HCT116 (cell line): ENCODE measurements around the gene MAP3K20. TPM values are rescaled to one million over a fixed set of nuclear protein-coding genes. Genes with fewer than 3 reads are reported as not detected.

Experiments used
- ATAC-seq: fragments of 200-7000 bp; cut with Tn5 transposase; 2 replicates; pipeline ENCODE4 v1.9.1; 2020; ENCODE audit warnings: mild to moderate bottlenecking, moderate library complexity
- BruUV-seq: library from RNA; stranded (reverse); fragments of 400-500 nt; replicated peaks from 2 replicates; lab custom pipeline; 2021; lab: Mats Ljungman, UMichigan
- CTCF ChIA-PET: fragments of 300-600 bp; sonication (Branson Sonifier 250); formaldehyde crosslinking; loops from one replicate; lab custom pipeline; 2021; ENCODE audit warnings: antibody characterized with exemption; lab: Charles Lee
- POLR2A ChIA-PET: fragments of 300-600, 350-600 bp; sonication (Branson Sonifier 250); formaldehyde crosslinking; loops from one replicate; lab custom pipeline; 2021; ENCODE audit warnings: antibody characterized with exemption; lab: Charles Lee
- RAD21 ChIA-PET, 2 experiments: fragments of 300-600 bp; sonication (Branson Sonifier 250); formaldehyde crosslinking; loops; one replicate each; lab custom pipeline; 2023; ENCODE audit warnings: low total read pairs in 2 of 2; ENCODE audit not compliant: uncharacterized antibody in 2 of 2, unreplicated experiment in 2 of 2, low non-redundant PET in 1 of 2; lab: Charles Lee
- DNase-seq: peaks from one replicate; pipeline ENCODE4 v3.0.0-alpha.2; 2010; ENCODE audit warnings: low read depth, low spot score
- H2AFZ ChIP-seq: fragments of 200-600 bp; shearing (Covaris generic), sonication (generic); 2 replicates; pipeline ENCODE4 v1.6.1; 2017; ENCODE audit warnings: low read depth, mixed run types, mixed read lengths, antibody characterized with exemption, low read length; ENCODE audit not compliant: poor library complexity, severe bottlenecking
- H3K27ac ChIP-seq: 2 replicates; pipeline ENCODE4 v1.5.1; 2012; ENCODE audit warnings: low read depth, low read length
- H3K27me3 ChIP-seq: fragments of 200-600 bp; sonication (generic); 2 replicates; pipeline ENCODE4 v1.6.1; 2016; ENCODE audit warnings: mixed run types, low read length, mixed read lengths; ENCODE audit not compliant: insufficient read depth
- H3K36me3 ChIP-seq, 2 experiments: fragments of 200-500 bp in 1 of 2; fragments of 200-600 bp in 1 of 2; sonication (Bioruptor generic) in 1 of 2; sonication (generic) in 1 of 2; 2 replicates each; pipeline versions ENCODE4 v1.5.1 to v1.6.1; 2014 to 2016; ENCODE audit warnings: low read length in 2 of 2, inconsistent platforms in 1 of 2, mixed read lengths in 1 of 2, mixed run types in 1 of 2; ENCODE audit not compliant: insufficient read depth in 2 of 2, control insufficient read depth in 1 of 2
- H3K4me1 ChIP-seq, 2 experiments: fragments of 200-600 bp in 1 of 2; sonication (generic) in 1 of 2; 2 replicates each; pipeline versions ENCODE4 v1.5.1 to v1.6.1; 2012 to 2017; ENCODE audit warnings: low read length in 2 of 2, inconsistent platforms in 1 of 2, mild to moderate bottlenecking in 1 of 2, mixed read lengths in 1 of 2, mixed run types in 1 of 2, moderate library complexity in 1 of 2; ENCODE audit not compliant: insufficient read depth in 2 of 2, control insufficient read depth in 1 of 2
- H3K4me2 ChIP-seq: fragments of 200-600 bp; sonication (generic); 2 replicates; pipeline ENCODE4 v1.6.1; 2017; ENCODE audit warnings: mixed run types, low read length, mixed read lengths
- H3K4me3 ChIP-seq, 2 experiments: fragments of 200-600 bp in 1 of 2; sonication (generic) in 1 of 2; replicated peaks in 1 of 2; 2 replicates each; pipeline ENCODE4 v1.5.1; 2011 to 2016; ENCODE audit warnings: low read length in 2 of 2, control low read depth in 1 of 2, low read depth in 1 of 2, mild to moderate bottlenecking in 1 of 2, mixed read lengths in 1 of 2, mixed run types in 1 of 2
- H3K79me2 ChIP-seq: fragments of 200-600 bp; sonication (generic); 2 replicates; pipeline ENCODE4 v1.6.1; 2017; ENCODE audit warnings: mild to moderate bottlenecking, mixed run types, low read length, moderate library complexity, mixed read lengths; ENCODE audit not compliant: insufficient read depth
- H3K9ac ChIP-seq: fragments of 200-600 bp; sonication (generic); 2 replicates; pipeline ENCODE4 v1.6.1; 2016; ENCODE audit warnings: low read length, mixed read lengths
- H3K9me2 ChIP-seq: fragments of 200-600 bp; sonication (generic), shearing (Covaris generic); 2 replicates; pipeline ENCODE4 v1.6.1; 2017; ENCODE audit warnings: mixed run types, mild to moderate bottlenecking, moderate library complexity; ENCODE audit not compliant: insufficient read depth
- H3K9me3 ChIP-seq, 2 experiments: fragments of 200-500 bp in 1 of 2; fragments of 200-600 bp in 1 of 2; sonication (Bioruptor generic) in 1 of 2; sonication (generic) in 1 of 2; 2 replicates each; pipeline ENCODE4 v1.6.1; 2014 to 2017; ENCODE audit warnings: low read length in 2 of 2, mixed read lengths in 2 of 2, inconsistent platforms in 1 of 2, low read depth in 1 of 2, mild to moderate bottlenecking in 1 of 2, mixed run types in 1 of 2, moderate library complexity in 1 of 2; ENCODE audit not compliant: control insufficient read depth in 1 of 2, insufficient read depth in 1 of 2
- H4K20me1 ChIP-seq: fragments of 200-600 bp; sonication (generic), shearing (Covaris generic); 2 replicates; pipeline ENCODE4 v1.6.1; 2017; ENCODE audit warnings: mixed run types, mild to moderate bottlenecking, moderate library complexity; ENCODE audit not compliant: insufficient read depth
- ATF3 ChIP-seq: IDR thresholded peaks from 2 replicates; pipeline ENCODE4 v1.6.1; 2012
- CBX3 ChIP-seq: IDR thresholded peaks from 2 replicates; pipeline ENCODE4 v1.6.1; 2012; ENCODE audit warnings: low read depth
- CEBPB ChIP-seq: IDR thresholded peaks from 2 replicates; pipeline ENCODE4 v1.6.1; 2012; ENCODE audit warnings: low read depth
- EGR1 ChIP-seq: IDR thresholded peaks from 2 replicates; pipeline ENCODE4 v1.6.1; 2012; ENCODE audit warnings: low read depth
- ELF1 ChIP-seq: IDR thresholded peaks from 2 replicates; pipeline ENCODE4 v1.6.1; 2012; ENCODE audit warnings: low read depth, borderline replicate concordance
- EZH2 ChIP-seq: fragments of 200-600 bp; sonication (generic); IDR thresholded peaks from 2 replicates; pipeline ENCODE4 v1.6.1; 2017; ENCODE audit warnings: antibody characterized with exemption, mixed run types
- FOSL1 ChIP-seq: IDR thresholded peaks from 2 replicates; pipeline ENCODE4 v1.6.1; 2012; ENCODE audit warnings: low read depth
- JUND ChIP-seq: IDR thresholded peaks from 2 replicates; pipeline ENCODE4 v1.6.1; 2012
- MAX ChIP-seq: IDR thresholded peaks from 2 replicates; pipeline ENCODE4 v1.6.1; 2012
- RAD21 ChIP-seq: IDR thresholded peaks from 2 replicates; pipeline ENCODE4 v1.6.1; 2012; ENCODE audit warnings: low read depth, mild to moderate bottlenecking
- TCF7L2 ChIP-seq: IDR thresholded peaks from 2 replicates; pipeline ENCODE4 v1.7.0; 2011; ENCODE audit warnings: borderline replicate concordance, inconsistent platforms; ENCODE audit not compliant: insufficient read depth, insufficient read length; ENCODE audit errors: extremely low read depth
- YY1 ChIP-seq: IDR thresholded peaks from 2 replicates; pipeline ENCODE4 v1.6.1; 2011; ENCODE audit warnings: low read length, low read depth, moderate library complexity, mild to moderate bottlenecking; ENCODE audit not compliant: insufficient replicate concordance; ENCODE audit errors: extremely low read depth
- ZFX ChIP-seq: fragments of 450-650 bp; IDR thresholded peaks from 2 replicates; pipeline ENCODE4 v1.6.1; 2017
- intact Hi-C: fragments of 100-400 bp; cut with micrococcal nuclease; formaldehyde crosslinking; loops from 2 replicates; pipeline ENCODE4 v1.10.0; 2022
- total RNA-seq: library from RNA; stranded (reverse); gene quantifications from one replicate; pipeline ENCODE4 v1.2.1, GENCODE V29; 2021; ENCODE audit not compliant: unreplicated experiment

MAP3K20 gene
- total RNA-seq, 1 experiment from 2014 or later = 40.0 TPM

- POLR2A ChIA-PET = no interaction called here
- TF ChIP-seq FOSL1 (no peak), TCF7L2 (no peak), ZFX (no peak), ATF3 (no peak), EGR1 (no peak), YY1 (no peak), JUND (no peak), CEBPB (no peak), CBX3 (no peak), ELF1 (no peak), MAX (no peak), EZH2 (no peak)
- H4K20me1 ChIP-seq = no peaks in the 10 kb centered on the region
- no peaks in the 10 kb centered on the region for H3K9me2 ChIP-seq
- DNase-seq (no peak), ATAC-seq (no peak)
- BruUV-seq = no TSS peak
- H3K9me3 ChIP-seq = no peaks in the 10 kb centered on the region
- RAD21 ChIA-PET = interaction anchor here (0.6 to 0.7 kb wide), 3 partner anchors 168 to 420 kb away, joined by 3 to 8 read pairs (median 5); no protein-coding TSS in a partner anchor
- H2AFZ ChIP-seq = no peak overlapping the region
- 0 out of 4 replicates have a peak, but pooled peaks cover 0 to 3% of the 10 kb centered on the region in 2 experiments for H3K36me3 ChIP-seq
- no peak overlapping the region for H3K27ac ChIP-seq
- H3K4me3 ChIP-seq = no peak overlapping the region
- no peaks in the 10 kb centered on the region for H3K27me3 ChIP-seq
- peaks cover 6 to 12% of the 10 kb centered on the region in 2 experiments; a peak in 3 of 4 replicates for H3K4me1 ChIP-seq
- H3K79me2 ChIP-seq = no peaks in the 10 kb centered on the region
- no peak overlapping the region for H3K4me2 ChIP-seq
- CTCF ChIA-PET = no interaction called here
- no peak overlapping the region for H3K9ac ChIP-seq
- intact Hi-C loops = no loop called here
These were observed 119.5 kb downstream of the MAP3K20 start for GRCh38 chr2:173195100-173195499.

DNA sequence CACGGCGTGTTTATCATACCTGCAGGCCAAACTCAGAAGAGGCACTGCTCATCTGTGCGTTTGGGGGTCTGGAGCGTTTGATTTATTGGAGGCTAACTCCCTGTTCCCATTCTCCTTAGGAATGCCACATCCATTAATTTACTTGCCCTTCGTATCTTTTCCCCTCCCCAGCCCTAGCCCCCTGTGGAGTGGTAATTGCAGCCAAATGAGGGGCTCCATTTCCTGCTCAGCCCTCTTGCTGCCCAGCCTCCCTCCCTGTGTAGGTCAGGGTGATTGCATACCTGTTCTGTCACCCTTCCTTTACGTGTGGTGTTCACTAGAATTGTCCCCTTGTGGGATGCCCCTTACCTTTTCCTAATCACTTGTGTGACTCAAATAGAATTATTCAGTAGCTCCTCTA, 120.4 kb downstream of the MAP3K20 start:
- ATAC-seq (no peak), DNase-seq (no peak)
- Histone ChIP-seq H3K4me2 (no peak overlapping the region), H3K4me3 (no peak overlapping the region), H3K79me2 (no peaks in the 10 kb centered on the region), H2AFZ (no peak overlapping the region), H3K4me1 (peaks cover 6 to 11% of the 10 kb centered on the region in 2 experiments; a peak in 3 of 4 replicates), H3K9me2 (no peaks in the 10 kb centered on the region), H3K9me3 (no peaks in the 10 kb centered on the region), H3K9ac (no peak overlapping the region), H3K27me3 (no peaks in the 10 kb centered on the region), H3K27ac (no peak overlapping the region), H4K20me1 (no peaks in the 10 kb centered on the region), H3K36me3 (0 out of 4 replicates have a peak, but pooled peaks cover 0 to 3% of the 10 kb centered on the region in 2 experiments)
- intact Hi-C loops = no loop called here
- ChIA-PET CTCF (no interaction called here), RAD21 (no interaction called here), POLR2A (no interaction called here)
- TF ChIP-seq EGR1 (no peak), RAD21 (no peak)
- BruUV-seq = no TSS peak
